Mesenchymal stem cell (in vitro differentiated cells and primary cell): ENCODE data around the gene ZFYVE28.

Experiments
- DNase-seq: peaks from one replicate; pipeline ENCODE4 v3.0.0-alpha.2; 2013
- H2AFZ ChIP-seq: one replicate; pipeline ENCODE4 v1.6.1; 2013; ENCODE audit warnings: low read depth, mild to moderate bottlenecking, control low read depth, inconsistent platforms, low read length, moderate library complexity
- H2AK5ac ChIP-seq: 2 replicates; pipeline ENCODE4 v1.6.1; 2013; ENCODE audit warnings: low read length, moderate library complexity, mild to moderate bottlenecking, inconsistent platforms; ENCODE audit not compliant: severe bottlenecking
- H2BK120ac ChIP-seq: one replicate; pipeline ENCODE4 v1.6.1; 2013; ENCODE audit warnings: low read depth, mild to moderate bottlenecking, inconsistent platforms, low read length, moderate library complexity
- H2BK12ac ChIP-seq, 2 experiments: one replicate each; pipeline ENCODE4 v1.6.1; 2013; ENCODE audit warnings: inconsistent platforms in 2 of 2, low read length in 2 of 2, mild to moderate bottlenecking in 2 of 2, moderate library complexity in 2 of 2, control low read depth in 1 of 2
- H2BK15ac ChIP-seq: one replicate; pipeline ENCODE4 v1.6.1; 2013; ENCODE audit warnings: mild to moderate bottlenecking, low read depth, inconsistent platforms; ENCODE audit not compliant: poor library complexity, severe bottlenecking
- H2BK5ac ChIP-seq: 2 replicates; pipeline ENCODE4 v1.6.1; 2013; ENCODE audit warnings: low read depth, mild to moderate bottlenecking, low read length, control low read depth, inconsistent platforms; ENCODE audit not compliant: poor library complexity, severe bottlenecking
- H3K14ac ChIP-seq, 2 experiments: one replicate each; pipeline ENCODE4 v1.6.1; 2013; ENCODE audit warnings: inconsistent platforms in 2 of 2, low read length in 2 of 2, control low read depth in 1 of 2, mild to moderate bottlenecking in 1 of 2, moderate library complexity in 1 of 2
- H3K18ac ChIP-seq, 2 experiments: one replicate each; pipeline ENCODE4 v1.6.1; 2013; ENCODE audit warnings: inconsistent platforms in 2 of 2, low read length in 2 of 2, control low read depth in 1 of 2, low read depth in 1 of 2, mild to moderate bottlenecking in 1 of 2
- H3K23ac ChIP-seq, 2 experiments: one replicate each; pipeline ENCODE4 v1.6.1; 2013; ENCODE audit warnings: inconsistent platforms in 2 of 2, low read length in 2 of 2, mild to moderate bottlenecking in 2 of 2, moderate library complexity in 2 of 2, control low read depth in 1 of 2
- H3K27ac ChIP-seq: 2 replicates; pipeline ENCODE4 v1.5.1; 2013; ENCODE audit warnings: mild to moderate bottlenecking, moderate library complexity, low read length, control low read depth, inconsistent platforms; ENCODE audit not compliant: poor library complexity, severe bottlenecking
- H3K27me3 ChIP-seq, 2 experiments: 2 replicates each; pipeline versions ENCODE4 v1.6.1 to v1.7.0; 2013; ENCODE audit warnings: low read length in 2 of 2, mild to moderate bottlenecking in 2 of 2, moderate library complexity in 2 of 2, control low read depth in 1 of 2, inconsistent platforms in 1 of 2; ENCODE audit not compliant: control insufficient read depth in 1 of 2, insufficient read depth in 1 of 2
- H3K36me3 ChIP-seq, 2 experiments: 2 replicates each; pipeline versions ENCODE4 v1.6.1 to v1.7.0; 2013; ENCODE audit warnings: low read length in 2 of 2, control low read depth in 1 of 2, inconsistent platforms in 1 of 2, low read depth in 1 of 2, mild to moderate bottlenecking in 1 of 2; ENCODE audit not compliant: insufficient read depth in 2 of 2, control insufficient read depth in 1 of 2
- H3K4ac ChIP-seq, 2 experiments: one replicate each; pipeline ENCODE4 v1.6.1; 2013; ENCODE audit warnings: inconsistent platforms in 2 of 2, low read length in 2 of 2, mild to moderate bottlenecking in 2 of 2, moderate library complexity in 2 of 2, control low read depth in 1 of 2, low read depth in 1 of 2
- H3K4me1 ChIP-seq: 2 replicates; pipeline ENCODE4 v1.6.1; 2013; ENCODE audit warnings: low read depth, low read length, control low read depth; ENCODE audit not compliant: control insufficient read depth, insufficient read depth
- H3K4me2 ChIP-seq: 2 replicates; pipeline ENCODE4 v1.6.1; 2013; ENCODE audit warnings: low read length, mild to moderate bottlenecking, inconsistent platforms; ENCODE audit not compliant: poor library complexity, severe bottlenecking
- H3K4me3 ChIP-seq, 2 experiments: 2 replicates each; pipeline versions ENCODE4 v1.5.1 to v1.7.0; 2013; ENCODE audit warnings: low read length in 2 of 2, mild to moderate bottlenecking in 2 of 2, control low read depth in 1 of 2, low read depth in 1 of 2; ENCODE audit not compliant: insufficient read depth in 1 of 2
- H3K79me1 ChIP-seq: replicated peaks from 2 replicates; pipeline ENCODE4 v1.6.1; 2013; ENCODE audit warnings: mild to moderate bottlenecking, control low read depth, low read length, inconsistent platforms; ENCODE audit not compliant: poor library complexity, severe bottlenecking
- H3K9ac ChIP-seq: 2 replicates; pipeline ENCODE4 v1.7.0; 2013; ENCODE audit warnings: mild to moderate bottlenecking, low read length, moderate library complexity
- H3K9me3 ChIP-seq: 2 replicates; pipeline ENCODE4 v1.7.0; 2013; ENCODE audit warnings: mild to moderate bottlenecking, low read length; ENCODE audit not compliant: control insufficient read depth
- H4K8ac ChIP-seq: one replicate; pipeline ENCODE4 v1.6.1; 2013; ENCODE audit warnings: inconsistent platforms, mild to moderate bottlenecking, low read length, moderate library complexity
- H4K91ac ChIP-seq: one replicate; pipeline ENCODE4 v1.6.1; 2013; ENCODE audit warnings: mild to moderate bottlenecking, low read length, inconsistent platforms
- WGBS: methylation state at CpG from one replicate; pipeline ENCODE4 v1.1.7; 2013; ENCODE audit warnings: mixed read lengths; 5-methylcytosine and 5-hydroxymethylcytosine counted together

Gene ZFYVE28

GRCh38 chr4:2322841-2323240 lies 95.6 kb downstream of the ZFYVE28 start:
- Histone ChIP-seq H2BK12ac (no peak overlapping the region), H3K27ac (no peak overlapping the region), H2BK15ac (no peak overlapping the region), H2AFZ (no peak overlapping the region), H3K18ac (no peak overlapping the region), H3K4me2 (no peak overlapping the region), H3K23ac (no peak overlapping the region), H3K4ac (no peak overlapping the region), H3K4me3 (no peak overlapping the region), H4K8ac (no peak overlapping the region), H3K14ac (no peak overlapping the region), H2BK120ac (no peak overlapping the region), H3K9me3 (peaks cover 7% of the 10 kb centered on the region), H4K91ac (no peak overlapping the region), H3K79me1 (peaks cover 2% of the 10 kb centered on the region), H2AK5ac (no peak overlapping the region), H2BK5ac (no peak overlapping the region), H3K27me3 (peaks cover 0 to 4% of the 10 kb centered on the region in 2 experiments), H3K4me1 (peaks cover 22% of the 10 kb centered on the region), H3K9ac (no peak overlapping the region), H3K36me3 (peaks cover 3 to 17% of the 10 kb centered on the region in 2 experiments)
- DNase-seq: no peak
- 88% methylated on average over 11 of the region's 13 CpGs for WGBS

- no peak overlapping the region for H3K18ac ChIP-seq
- H3K4me1 ChIP-seq: peaks cover 22% of the 10 kb centered on the region
- peaks cover 0 to 17% of the 10 kb centered on the region in 2 experiments for H3K36me3 ChIP-seq
- H3K9me3 ChIP-seq: peaks cover under 1% of the 10 kb centered on the region
- H2AK5ac ChIP-seq: no peak overlapping the region
- peaks cover 0 to 4% of the 10 kb centered on the region in 2 experiments for H3K27me3 ChIP-seq
- no peak overlapping the region for H2BK15ac ChIP-seq
- no peak overlapping the region for H2BK5ac ChIP-seq
- H3K27ac ChIP-seq: no peak overlapping the region
- H2BK120ac ChIP-seq: no peak overlapping the region
- H4K91ac ChIP-seq: no peak overlapping the region
- no peak overlapping the region for H3K4me3 ChIP-seq
- no peak overlapping the region for H4K8ac ChIP-seq
- no peak overlapping the region for H3K14ac ChIP-seq
- no peak overlapping the region for H2AFZ ChIP-seq
- H2BK12ac ChIP-seq: no peak overlapping the region
- no peak overlapping the region for H3K4ac ChIP-seq
- H3K4me2 ChIP-seq: no peak overlapping the region
- 92% methylated on average over 8 of the region's 10 CpGs for WGBS
- H3K79me1 ChIP-seq: peaks cover 2% of the 10 kb centered on the region
- no peak overlapping the region for H3K9ac ChIP-seq
- DNase-seq: no peak
- H3K23ac ChIP-seq: no peak overlapping the region
Observed at GRCh38 chr4:2322227-2322626, 96.2 kb downstream of the ZFYVE28 start.

GRCh38 chr4:2321279-2322196 lies 96.9 kb downstream of the ZFYVE28 start:
- Histone ChIP-seq H3K9ac (no peak overlapping the region), H4K91ac (no peak overlapping the region), H2AFZ (no peak overlapping the region), H2BK120ac (no peak overlapping the region), H3K14ac (no peak overlapping the region), H3K27me3 (peaks cover 0 to 4% of the 10 kb centered on the region in 2 experiments), H3K23ac (no peak overlapping the region), H4K8ac (no peak overlapping the region), H2AK5ac (peak overlapping the region; percentile 33), H2BK12ac (no peak overlapping the region), H3K9me3 (no peaks in the 10 kb centered on the region), H3K79me1 (peaks cover 2% of the 10 kb centered on the region), H3K27ac (no peak overlapping the region), H3K4me1 (peaks cover 22% of the 10 kb centered on the region), H2BK15ac (no peak overlapping the region), H3K4ac (no peak overlapping the region), H3K18ac (no peak overlapping the region), H2BK5ac (peak overlapping the region; percentile 12), H3K36me3 (peaks cover 0 to 17% of the 10 kb centered on the region in 2 experiments), H3K4me3 (no peak overlapping the region), H3K4me2 (no peak overlapping the region)
- WGBS: 87% methylated on average over 22 of the region's 22 CpGs
- DNase-seq: no peak

GRCh38 chr4:2320746-2321145 lies 97.7 kb downstream of the ZFYVE28 start:
- no peak overlapping the region for H3K4me2 ChIP-seq
- H3K4me3 ChIP-seq: no peak overlapping the region
- H2BK5ac ChIP-seq: no peak overlapping the region
- H4K91ac ChIP-seq: no peak overlapping the region
- H3K4me1 ChIP-seq: peaks cover 22% of the 10 kb centered on the region
- WGBS: 79% methylated on average over 11 of the region's 11 CpGs
- H2AFZ ChIP-seq: no peak overlapping the region
- H3K23ac ChIP-seq: no peak overlapping the region
- H3K79me1 ChIP-seq: peaks cover 2% of the 10 kb centered on the region
- no peak overlapping the region for H3K27ac ChIP-seq
- no peak overlapping the region for H3K9ac ChIP-seq
- no peak overlapping the region for H3K18ac ChIP-seq
- peaks cover 0 to 4% of the 10 kb centered on the region in 2 experiments for H3K27me3 ChIP-seq
- H2BK12ac ChIP-seq: no peak overlapping the region
- H3K36me3 ChIP-seq: peaks cover 0 to 17% of the 10 kb centered on the region in 2 experiments
- no peak overlapping the region for H3K14ac ChIP-seq
- peak overlapping the region; percentile 33 for H2AK5ac ChIP-seq
- no peak for DNase-seq
- no peak overlapping the region for H2BK120ac ChIP-seq
- H4K8ac ChIP-seq: no peak overlapping the region
- H2BK15ac ChIP-seq: no peak overlapping the region
- H3K4ac ChIP-seq: no peak overlapping the region
- H3K9me3 ChIP-seq: no peaks in the 10 kb centered on the region
